ENCODE measurements around the gene BANP.
"Not testable (repeated sequence)": the region's sequence is repeated elsewhere in the genome, so short reads cannot be mapped to it uniquely, and the experiment has no call there.

Gene BANP

GRCh38 chr16:88016386-88016785, 65.2 kb downstream of the BANP start:
- not testable (repeated sequence) for DNase-seq

- no peak for DNase-seq
Observed at GRCh38 chr16:88016964-88017363, 65.7 kb downstream of the BANP start.

GRCh38 chr16:88017587-88018101, 66.4 kb downstream of the BANP start:
- DNase-seq, result no peak

GRCh38 chr16:88018382-88018781, 67.1 kb downstream of the BANP start:
- DNase-seq, result not testable (repeated sequence)

GRCh38 chr16:88019041-88019820, 68.0 kb downstream of the BANP start:
- not testable (repeated sequence) for DNase-seq

GRCh38 chr16:88019821-88020515, 68.7 kb downstream of the BANP start:
- no peak for DNase-seq

- DNase-seq, result no peak
Observed at GRCh38 chr16:88020516-88020885, 69.3 kb downstream of the BANP start.

- not testable (repeated sequence) for DNase-seq
Observed at GRCh38 chr16:88021041-88021970, 70.1 kb downstream of the BANP start.

GRCh38 chr16:88022076-88023042, 71.1 kb downstream of the BANP start:
- DNase-seq, result no peak

- no peak for DNase-seq
Observed at GRCh38 chr16:88023366-88023765, 72.1 kb downstream of the BANP start.

GRCh38 chr16:88023786-88024185, 72.6 kb downstream of the BANP start:
- no peak for DNase-seq

GRCh38 chr16:88024491-88025085, 73.4 kb downstream of the BANP start:
- DNase-seq, result not testable (repeated sequence)

GRCh38 chr16:88025086-88025492, 73.9 kb downstream of the BANP start:
- not testable (repeated sequence) for DNase-seq

GRCh38 chr16:88025828-88026555, 74.8 kb downstream of the BANP start:
- not testable (repeated sequence) for DNase-seq

- no peak for DNase-seq
Observed at GRCh38 chr16:88026964-88027938, 76.0 kb downstream of the BANP start.

- not testable (repeated sequence) for DNase-seq
Observed at GRCh38 chr16:88028177-88028930, 77.1 kb downstream of the BANP start.

- no peak for DNase-seq
Observed at GRCh38 chr16:88030498-88030897, 79.3 kb downstream of the BANP start.

- not testable (repeated sequence) for DNase-seq
Observed at GRCh38 chr16:88030961-88031360, 79.7 kb downstream of the BANP start.

All from NCI-H1048 (cell line).